Gastrocnemius medialis (tissue), 4 donors: Measurements from ENCODE around the gene RBPJ. TPM values are rescaled to one million over a fixed set of nuclear protein-coding genes. Genes with fewer than 3 reads are reported as not detected.
A peak's percentile ranks its signal among the peaks of the same experiment; 100 is the strongest.

ENCODE experiments used
- ATAC-seq, 2 donors: fragments of 150-250 bp; one replicate each; pipeline ENCODE4 v1.9.1; 2016
- DNase-seq, 2 donors: peaks; one replicate each; pipeline ENCODE4 v3.0.0-alpha.2; 2019
- H3K27ac ChIP-seq, 4 donors: fragments of 200-600 bp; sonication (generic); 1 replicate in 1 of 4; 2 replicates in 3 of 4; pipeline ENCODE4 v1.5.1; 2016 to 2018; ENCODE audit warnings: mild to moderate bottlenecking in 2 of 4, moderate library complexity in 1 of 4
- H3K27me3 ChIP-seq, 3 donors: fragments of 200-600 bp; sonication (generic) in 2 of 3; 1 replicate in 1 of 3; 2 replicates in 2 of 3; pipeline versions ENCODE4 v1.5.1 to v1.6.0; 2016 to 2019; ENCODE audit warnings: mild to moderate bottlenecking in 1 of 3, moderate library complexity in 1 of 3
- H3K36me3 ChIP-seq, 2 donors: fragments of 200-600 bp; sonication (generic) in 1 of 2; one replicate each; pipeline ENCODE4 v1.5.1; 2017 to 2018
- H3K4me1 ChIP-seq, 2 donors: fragments of 200-600 bp; sonication (generic) in 1 of 2; one replicate each; pipeline ENCODE4 v1.5.1; 2016 to 2017; ENCODE audit warnings: mild to moderate bottlenecking in 2 of 2
- H3K4me3 ChIP-seq, 4 donors: fragments of 200-600 bp; sonication (generic) in 3 of 4; 1 replicate in 1 of 4; 2 replicates in 3 of 4; pipeline ENCODE4 v1.5.1; 2016 to 2019; ENCODE audit warnings: mild to moderate bottlenecking in 2 of 4
- H3K9me3 ChIP-seq, 3 donors: fragments of 200-600 bp; sonication (generic) in 2 of 3; 1 replicate in 1 of 3; 2 replicates in 2 of 3; pipeline ENCODE4 v1.5.1; 2016 to 2019
- POLR2A ChIP-seq, 2 donors: fragments of 450-650 bp; IDR thresholded peaks; one replicate each; pipeline ENCODE4 v1.6.1; 2017; ENCODE audit warnings: antibody characterized with exemption in 2 of 2, mild to moderate bottlenecking in 2 of 2, moderate library complexity in 2 of 2
- in situ Hi-C, 4 donors: fragments of 200-750 bp; cut with MboI; loops; one replicate each; pipeline versions ENCODE4 v1.15.0 to v1.8.0; 2017; ENCODE audit warnings: low sequenced_read_pairs in 4 of 4
- intact Hi-C: fragments of 100-400 bp; cut with DNase I; formaldehyde crosslinking; loops from one replicate; pipeline ENCODE4 v1.15.1; 2023; ENCODE audit warnings: low total_unique reads
- total RNA-seq, 4 donors: library from RNA; depleted of rRNA; stranded (reverse); fragments of >200 nt; gene quantifications; one replicate each; pipeline versions ENCODE4 v1.1.0 to v1.2.3, GENCODE V29; 2016
- TF ChIP-seq, protein P1 (sequence below), 5 experiments: fragments of 450-650 bp in 3 of 5; fragments of 200-600 bp in 2 of 5; sonication (generic) in 2 of 5; IDR thresholded peaks in 4 of 5; conservative IDR thresholded peaks in 1 of 5; 1 replicate in 4 of 5; 2 replicates in 1 of 5; pipeline ENCODE4 v1.5.1; 2016 to 2019; ENCODE audit warnings: antibody characterized with exemption in 5 of 5, mild to moderate bottlenecking in 3 of 5, moderate library complexity in 3 of 5

RBPJ gene
- total RNA-seq, 4 donors from 2014 or later: 22.8 to 73.3 (median 37.1) TPM

DNA sequence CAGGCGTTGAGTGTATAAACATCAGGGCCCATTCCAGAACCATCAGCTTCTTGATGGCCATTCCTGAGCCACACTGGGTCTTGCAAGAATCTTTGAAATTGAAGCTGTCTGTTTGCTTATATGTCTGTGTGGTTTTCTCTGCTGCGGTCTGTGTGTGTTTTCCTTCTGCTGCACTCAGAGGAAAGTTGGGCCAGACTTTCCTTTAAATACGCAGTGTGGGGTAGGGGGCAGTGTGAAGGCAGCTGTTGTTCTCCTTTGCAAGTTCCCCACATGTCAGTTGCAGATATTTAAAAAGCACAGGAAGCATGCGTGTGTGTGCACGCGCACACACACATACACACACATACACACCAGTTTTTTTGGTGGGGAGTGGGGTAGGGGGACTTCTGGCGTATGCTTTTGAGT, 137.3 kb downstream of the RBPJ start:
- no peaks in the 10 kb centered on the region for H3K27me3 ChIP-seq
- intact Hi-C loops: no loop called here
- no peaks in the 10 kb centered on the region for H3K4me1 ChIP-seq
- ATAC-seq: no peak
- H3K9me3 ChIP-seq: no peaks in the 10 kb centered on the region
- TF ChIP-seq, protein P1, sequence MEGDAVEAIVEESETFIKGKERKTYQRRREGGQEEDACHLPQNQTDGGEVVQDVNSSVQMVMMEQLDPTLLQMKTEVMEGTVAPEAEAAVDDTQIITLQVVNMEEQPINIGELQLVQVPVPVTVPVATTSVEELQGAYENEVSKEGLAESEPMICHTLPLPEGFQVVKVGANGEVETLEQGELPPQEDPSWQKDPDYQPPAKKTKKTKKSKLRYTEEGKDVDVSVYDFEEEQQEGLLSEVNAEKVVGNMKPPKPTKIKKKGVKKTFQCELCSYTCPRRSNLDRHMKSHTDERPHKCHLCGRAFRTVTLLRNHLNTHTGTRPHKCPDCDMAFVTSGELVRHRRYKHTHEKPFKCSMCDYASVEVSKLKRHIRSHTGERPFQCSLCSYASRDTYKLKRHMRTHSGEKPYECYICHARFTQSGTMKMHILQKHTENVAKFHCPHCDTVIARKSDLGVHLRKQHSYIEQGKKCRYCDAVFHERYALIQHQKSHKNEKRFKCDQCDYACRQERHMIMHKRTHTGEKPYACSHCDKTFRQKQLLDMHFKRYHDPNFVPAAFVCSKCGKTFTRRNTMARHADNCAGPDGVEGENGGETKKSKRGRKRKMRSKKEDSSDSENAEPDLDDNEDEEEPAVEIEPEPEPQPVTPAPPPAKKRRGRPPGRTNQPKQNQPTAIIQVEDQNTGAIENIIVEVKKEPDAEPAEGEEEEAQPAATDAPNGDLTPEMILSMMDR (IDR thresholded peaks at IDR 0.05 in 4 of 5, conservative IDR thresholded peaks at IDR 0.05 in 1 of 5): no peak
- no peak for TF ChIP-seq POLR2A (IDR thresholded peaks at IDR 0.05)
- no peak overlapping the region for H3K4me3 ChIP-seq
- in situ Hi-C loops: loop anchor here (5.0 to 25.0 kb wide), 7 partner anchors 104 to 554 kb away; no protein-coding TSS in a partner anchor
- no peak overlapping the region for H3K27ac ChIP-seq
- no peak for DNase-seq
- H3K36me3 ChIP-seq: no peaks in the 10 kb centered on the region

DNA sequence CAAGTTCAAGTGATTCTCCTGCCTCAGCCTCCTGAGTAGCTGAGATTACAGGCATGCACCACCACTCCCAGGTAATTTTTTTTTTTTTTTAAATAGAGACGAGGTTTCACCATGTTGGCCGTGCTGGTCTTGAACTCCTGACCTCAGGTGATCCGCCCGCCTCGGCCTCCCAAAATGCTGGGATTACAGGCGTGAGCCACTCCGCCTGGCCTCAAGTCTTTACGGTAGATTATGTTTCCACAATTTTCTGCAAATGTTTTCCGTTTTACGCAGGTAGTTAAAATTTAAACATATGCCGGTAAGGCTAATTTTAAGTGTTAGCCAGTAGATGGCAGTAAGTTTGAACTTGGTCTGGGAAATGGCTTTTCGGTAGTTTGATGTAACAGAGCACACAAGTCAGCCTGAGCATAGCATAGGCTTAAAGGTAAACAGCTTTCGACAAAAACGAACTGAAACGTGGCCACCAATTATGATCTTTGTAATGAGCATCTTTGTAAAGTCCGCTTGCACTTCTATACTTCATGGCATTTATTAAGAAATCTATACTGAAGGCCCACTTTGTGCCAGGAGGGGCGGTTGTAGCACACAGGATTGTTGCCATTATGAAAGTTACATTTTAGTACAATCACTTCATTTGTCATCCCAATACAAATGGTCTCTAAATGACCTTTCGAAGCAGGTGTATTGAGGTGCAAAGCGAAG, 138.4 kb downstream of the RBPJ start:
- no peaks in the 10 kb centered on the region for H3K4me1 ChIP-seq
- peak in 1 of 2 donors; percentile 62 for ATAC-seq
- TF ChIP-seq POLR2A (IDR thresholded peaks at IDR 0.05): no peak
- TF ChIP-seq, protein P1 (IDR thresholded peaks at IDR 0.05 in 4 of 5, conservative IDR thresholded peaks at IDR 0.05 in 1 of 5): peak in 3 of 5 experiments; percentile 45 to 53 (median 52)
- no peaks in the 10 kb centered on the region for H3K9me3 ChIP-seq
- H3K36me3 ChIP-seq: no peaks in the 10 kb centered on the region
- intact Hi-C loops (loop anchor here (1.0 kb wide), 1 partner anchor 551 kb away; no protein-coding TSS in a partner anchor), in situ Hi-C loops (loop anchor here (5.0 to 25.0 kb wide), 7 partner anchors 103 to 553 kb away; no protein-coding TSS in a partner anchor)
- H3K27ac ChIP-seq: no peak overlapping the region
- DNase-seq: no peak
- no peaks in the 10 kb centered on the region for H3K27me3 ChIP-seq
- no peak overlapping the region for H3K4me3 ChIP-seq

- DNase-seq: no peak
- H3K27ac ChIP-seq: no peak overlapping the region
These were observed 139.1 kb downstream of the RBPJ start for GRCh38 chr4:26459756-26460530.

DNA sequence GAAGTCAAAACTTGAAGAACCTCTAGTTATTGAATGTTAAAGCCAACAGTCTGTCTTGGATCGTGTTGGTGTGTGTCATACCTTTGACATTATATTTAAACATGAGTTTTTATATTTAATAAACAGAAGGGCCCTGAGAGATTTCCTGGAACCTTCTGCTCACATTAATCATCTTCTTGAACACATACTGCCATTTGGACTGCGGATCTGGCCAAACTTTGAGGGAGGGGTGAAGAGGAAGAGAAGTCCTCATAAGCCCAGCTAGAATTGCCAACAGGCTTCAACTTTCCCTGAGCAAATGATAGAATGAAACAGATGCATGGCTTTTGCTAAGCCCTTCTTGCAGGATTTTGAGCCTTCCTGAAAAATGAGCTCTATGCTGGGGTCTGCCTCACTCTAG, 142.1 kb downstream of the RBPJ start:
- Histone ChIP-seq H3K27ac (no peak overlapping the region), H3K36me3 (no peaks in the 10 kb centered on the region), H3K27me3 (no peaks in the 10 kb centered on the region), H3K4me3 (no peak overlapping the region), H3K9me3 (no peaks in the 10 kb centered on the region), H3K4me1 (no peaks in the 10 kb centered on the region)
- TF ChIP-seq POLR2A (IDR thresholded peaks at IDR 0.05): no peak
- TF ChIP-seq, protein P1 (IDR thresholded peaks at IDR 0.05 in 4 of 5, conservative IDR thresholded peaks at IDR 0.05 in 1 of 5): no peak
- in situ Hi-C loops: loop anchor here in 3 of 4 donors (25.0 kb wide), 3 partner anchors 99 to 549 kb away; no protein-coding TSS in a partner anchor
- intact Hi-C loops: loop anchor here (5.0 kb wide), 1 partner anchor 259 kb away; no protein-coding TSS in a partner anchor
- DNase-seq (no peak), ATAC-seq (no peak)

More at GRCh38 chr4:26459756-26460530, 139.1 kb downstream of the RBPJ start:
- in situ Hi-C loops (loop anchor here (5.0 to 25.0 kb wide), 7 partner anchors 102 to 552 kb away; no protein-coding TSS in a partner anchor), intact Hi-C loops (loop anchor here (1.0 to 5.0 kb wide), 2 partner anchors 262 to 550 kb away; no protein-coding TSS in a partner anchor)
- Histone ChIP-seq H3K27me3 (no peaks in the 10 kb centered on the region), H3K4me3 (no peak overlapping the region), H3K36me3 (no peaks in the 10 kb centered on the region), H3K4me1 (no peaks in the 10 kb centered on the region), H3K9me3 (no peaks in the 10 kb centered on the region)
- TF ChIP-seq, protein P1 (IDR thresholded peaks at IDR 0.05 in 4 of 5, conservative IDR thresholded peaks at IDR 0.05 in 1 of 5): no peak
- TF ChIP-seq POLR2A (IDR thresholded peaks at IDR 0.05): no peak
- no peak for ATAC-seq
